Fibroblast of lung (primary cell): ENCODE results near the gene FBXL13.
"Not testable (repeated sequence)": the region's sequence is repeated elsewhere in the genome, so short reads cannot be mapped to it uniquely, and the experiment has no call there.

Experiments
- CTCF ChIP-seq, 2 donors: IDR thresholded peaks in 1 of 2; conservative IDR thresholded peaks in 1 of 2; 1 replicate in 1 of 2; 2 replicates in 1 of 2; pipeline ENCODE4 v1.5.1; 2011 to 2012; ENCODE audit warnings: low read length in 2 of 2, control low read depth in 1 of 2, inconsistent platforms in 1 of 2, low read depth in 1 of 2, mild to moderate bottlenecking in 1 of 2
- EZH2 ChIP-seq: IDR thresholded peaks from 2 replicates; pipeline ENCODE4 v1.5.1; 2012; ENCODE audit warnings: low read length, control low read depth, mild to moderate bottlenecking; ENCODE audit errors: missing control alignments

- not testable (repeated sequence) for TF ChIP-seq CTCF (conservative IDR thresholded peaks at IDR 0.05 in 1 of 2, IDR thresholded peaks at IDR 0.05 in 1 of 2; ENCODE audit: low read depth in 1 of 2, low read length in 2 of 2); EZH2
These were observed 280.0 kb downstream of the FBXL13 start for GRCh38 chr7:102794567-102794966.
